HepG2 (cell line): Measurements from ENCODE around the gene LSM12. TPM values are rescaled to one million over a fixed set of nuclear protein-coding genes. Genes with fewer than 3 reads are reported as not detected.

Source experiments
- ETV6 ChIP-seq: sonication (generic); formaldehyde crosslinking; conservative IDR thresholded peaks from 2 replicates; pipeline ENCODE4 v1.4.0; 2020; ENCODE audit warnings: missing genetic modification reagents
- JDP2 ChIP-seq: sonication (generic); formaldehyde crosslinking; IDR thresholded peaks from 2 replicates; pipeline ENCODE4 v1.8.1; 2022; ENCODE audit warnings: missing genetic modification reagents, borderline replicate concordance
- JUND ChIP-seq: sonication (generic); formaldehyde crosslinking; IDR thresholded peaks from 2 replicates; pipeline ENCODE4 v1.8.0; 2022; ENCODE audit warnings: mild to moderate bottlenecking, missing genetic modification reagents
- KDM3A ChIP-seq: IDR thresholded peaks from 2 replicates; pipeline ENCODE4 v1.6.1; 2018; ENCODE audit warnings: low read depth, missing compliant biosample characterization
- KLF15 ChIP-seq: sonication (generic); formaldehyde crosslinking; IDR thresholded peaks from 2 replicates; pipeline ENCODE4 v1.8.1; 2023; ENCODE audit warnings: borderline replicate concordance, mild to moderate bottlenecking, inconsistent platforms, missing genetic modification reagents, mixed read lengths
- KMT2A ChIP-seq: sonication (generic); formaldehyde crosslinking; IDR thresholded peaks from 2 replicates; pipeline ENCODE4 v1.4.0; 2020; ENCODE audit warnings: missing genetic modification reagents
- NR3C1 ChIP-seq: sonication (generic); formaldehyde crosslinking; IDR thresholded peaks from 2 replicates; pipeline ENCODE4 v1.4.0; 2020; ENCODE audit warnings: missing genetic modification reagents
- POLR2AphosphoS2 ChIP-seq: IDR thresholded peaks from 2 replicates; pipeline ENCODE4 v1.6.1; 2011; ENCODE audit warnings: low read depth, low read length, improper control_type of control experiment
- REPIN1 ChIP-seq: sonication (generic); formaldehyde crosslinking; IDR thresholded peaks from 2 replicates; pipeline ENCODE4 v1.8.0; 2022; ENCODE audit warnings: missing genetic modification reagents, low read depth, mild to moderate bottlenecking, borderline replicate concordance
- SAP130 ChIP-seq: IDR thresholded peaks from 2 replicates; pipeline ENCODE4 v1.6.1; 2016; ENCODE audit warnings: low read depth
- SETDB1 ChIP-seq: sonication (generic); formaldehyde crosslinking; IDR thresholded peaks from 2 replicates; pipeline ENCODE4 v1.5.1; 2020; ENCODE audit warnings: missing genetic modification reagents, mild to moderate bottlenecking, borderline replicate concordance
- SP1 ChIP-seq, 2 experiments: fragments of 450-650 bp in 1 of 2; sonication (generic) in 1 of 2; formaldehyde crosslinking in 1 of 2; IDR thresholded peaks; 2 replicates each; pipeline versions ENCODE4 v1.4.0 to v1.6.1; 2016 to 2020; ENCODE audit warnings: missing genetic modification reagents in 1 of 2
- STAG1 ChIP-seq: sonication (generic); formaldehyde crosslinking; IDR thresholded peaks from 2 replicates; pipeline ENCODE4 v1.4.0; 2020; ENCODE audit warnings: missing genetic modification reagents
- TARDBP ChIP-seq: sonication (generic); formaldehyde crosslinking; IDR thresholded peaks from 2 replicates; pipeline ENCODE4 v1.8.0; 2022; ENCODE audit warnings: mild to moderate bottlenecking, missing genetic modification reagents
- ZBTB38 ChIP-seq: sonication (generic); formaldehyde crosslinking; IDR thresholded peaks from 2 replicates; pipeline ENCODE4 v1.5.1; 2020; ENCODE audit warnings: mild to moderate bottlenecking, missing genetic modification reagents
- ZFAT ChIP-seq: sonication (generic); formaldehyde crosslinking; conservative IDR thresholded peaks from 2 replicates; pipeline ENCODE4 v1.8.1; 2023; ENCODE audit warnings: missing genetic modification reagents, inconsistent platforms
- ZNF430 ChIP-seq: sonication (generic); formaldehyde crosslinking; IDR thresholded peaks from 2 replicates; pipeline ENCODE4 v1.9.0; 2021; ENCODE audit warnings: mild to moderate bottlenecking, missing genetic modification reagents
- ZNF776 ChIP-seq: sonication (generic); formaldehyde crosslinking; IDR thresholded peaks from 2 replicates; pipeline ENCODE4 v1.4.0; 2020; ENCODE audit warnings: mild to moderate bottlenecking, missing genetic modification reagents
- ZSCAN9 ChIP-seq: IDR thresholded peaks from 2 replicates; pipeline ENCODE4 v1.6.1; 2016; ENCODE audit warnings: borderline replicate concordance
- polyA plus RNA-seq, 8 experiments: library from polyadenylated mRNA; depleted of rRNA in 3 of 8; stranded (reverse) in 7 of 8; unstranded in 1 of 8; fragments of >200 nt; fragmentation: Illumina TruSeq in 4 of 8; extraction: Trizol in 4 of 8; gene quantifications; 2 replicates each; pipeline versions ENCODE4 v1.2.1 to v1.2.3, GENCODE V29; 2011 to 2016; ENCODE audit warnings: low read depth in 4 of 8, missing spikeins in 1 of 8, mixed read lengths in 1 of 8; ENCODE audit not compliant: insufficient read depth in 1 of 8
- total RNA-seq, 5 experiments: library from RNA; depleted of rRNA; stranded (reverse); fragments of >200 nt; fragmentation: Illumina TruSeq; extraction: Trizol; gene quantifications; 2 replicates each; pipeline ENCODE4 v1.2.3, GENCODE V29; 2016; ENCODE audit warnings: low read depth in 1 of 5
- TF ChIP-seq, protein P1 (sequence below): sonication (generic); formaldehyde crosslinking; IDR thresholded peaks from 2 replicates; pipeline ENCODE4 v1.5.1; 2020; ENCODE audit warnings: missing genetic modification reagents, mild to moderate bottlenecking, borderline replicate concordance
- TF ChIP-seq, protein P2 (sequence below): sonication (generic); formaldehyde crosslinking; IDR thresholded peaks from 2 replicates; pipeline ENCODE4 v1.4.0; 2020; ENCODE audit warnings: missing genetic modification reagents
- TF ChIP-seq, protein P3 (sequence below): sonication (generic); formaldehyde crosslinking; IDR thresholded peaks from 2 replicates; pipeline ENCODE4 v1.4.0; 2020; ENCODE audit warnings: missing genetic modification reagents, mild to moderate bottlenecking, borderline replicate concordance
- TF ChIP-seq, protein P4 (sequence below): sonication (generic); formaldehyde crosslinking; IDR thresholded peaks from 2 replicates; pipeline ENCODE4 v1.4.0; 2020; ENCODE audit warnings: missing genetic modification reagents
- TF ChIP-seq, protein P5 (sequence below): sonication (generic); formaldehyde crosslinking; IDR thresholded peaks from 2 replicates; pipeline ENCODE4 v1.8.1; 2023; ENCODE audit warnings: missing genetic modification reagents, inconsistent platforms, borderline replicate concordance
- TF ChIP-seq, protein P6 (sequence below): IDR thresholded peaks from 2 replicates; pipeline ENCODE4 v1.6.1; 2018; ENCODE audit warnings: missing genetic modification reagents

Gene LSM12
- total and polyA plus RNA-seq, 2 of the 13 experiments (the other 11 are each of a cell fraction or from before 2014, with no cell fraction given) = 52.8 to 55.7 TPM

DNA sequence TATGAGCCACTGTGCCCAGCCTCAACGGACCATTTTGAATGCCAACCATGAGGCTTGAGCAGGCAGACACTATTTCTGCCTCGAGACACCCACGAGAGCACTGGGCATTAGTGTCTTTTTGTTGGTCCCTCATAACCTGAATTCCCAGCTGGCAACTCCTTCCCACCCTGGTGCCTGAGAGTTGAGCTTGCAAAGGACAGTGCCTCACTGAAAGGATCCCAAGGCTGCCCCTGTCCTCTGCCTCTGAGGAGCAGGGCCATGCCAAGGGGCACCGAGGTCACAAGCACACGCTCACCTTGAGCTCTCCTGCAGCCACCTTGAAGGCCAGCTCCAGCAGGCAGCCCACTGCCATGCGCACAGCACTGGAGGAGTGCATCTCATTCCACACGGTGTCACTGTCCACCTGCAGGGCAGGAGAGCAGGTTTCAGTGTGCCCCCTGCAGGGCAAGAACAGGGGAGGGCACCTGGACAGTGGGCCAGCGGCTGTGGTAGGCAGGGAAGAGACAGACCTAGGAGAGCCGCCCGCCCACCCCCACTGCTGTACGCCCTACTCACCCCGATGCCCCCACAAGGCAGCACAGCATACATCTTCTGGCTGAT, 16.9 kb upstream of the LSM12 start (continued):
- TF ChIP-seq, protein P1, sequence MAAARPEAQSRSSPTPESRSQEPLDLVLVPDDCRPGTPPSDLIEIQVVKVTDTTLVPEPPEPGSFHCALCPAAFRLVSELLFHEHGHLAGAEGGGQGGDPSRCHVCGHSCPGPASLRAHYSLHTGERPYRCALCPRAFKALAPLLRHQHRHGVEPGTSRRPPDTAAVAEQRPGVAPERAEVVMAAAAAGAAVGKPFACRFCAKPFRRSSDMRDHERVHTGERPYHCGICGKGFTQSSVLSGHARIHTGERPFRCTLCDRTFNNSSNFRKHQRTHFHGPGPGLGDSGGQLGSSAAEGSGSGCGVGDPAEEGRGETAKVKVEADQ (CRISPR knock-in tag) = 0 out of 2 replicates have a peak, but pooled peaks have one; percentile 56
- TF ChIP-seq ZBTB38 (CRISPR knock-in tag) (peak; percentile 94), POLR2AphosphoS2 (0 out of 2 replicates have a peak, but pooled peaks have one; percentile 55), SETDB1 (CRISPR knock-in tag) (no peak), JDP2 (CRISPR knock-in tag) (no peak), ZSCAN9 (CRISPR knock-in tag) (peak; percentile 48; the same call in 1 of the 2 replicates), STAG1 (peak; percentile 98), SAP130 (peak; percentile 63), KMT2A (CRISPR knock-in tag) (peak; percentile 56; the same call in 1 of the 2 replicates), REPIN1 (CRISPR knock-in tag) (0 out of 2 replicates have a peak, but pooled peaks have one; percentile 50), ZNF776 (0 out of 2 replicates have a peak, but pooled peaks have one; percentile 56), ETV6 (CRISPR knock-in tag) (peak; percentile 73; the same call in 1 of the 2 replicates), SP1 (IDR thresholded peaks at IDR 0.05) (no peak), SP1 (CRISPR knock-in tag; IDR thresholded peaks at IDR 0.05) (peak; percentile 67), KDM3A (CRISPR knock-in tag) (peak; percentile 92; the same call in 1 of the 2 replicates), NR3C1 (no peak), JUND (0 out of 2 replicates have a peak, but pooled peaks have one; percentile 57), KLF15 (no peak), ZNF430 (CRISPR knock-in tag) (0 out of 2 replicates have a peak, but pooled peaks have one; percentile 28), ZFAT (CRISPR knock-in tag) (no peak), TARDBP (0 out of 2 replicates have a peak, but pooled peaks have one; percentile 19)
- TF ChIP-seq, protein P2, sequence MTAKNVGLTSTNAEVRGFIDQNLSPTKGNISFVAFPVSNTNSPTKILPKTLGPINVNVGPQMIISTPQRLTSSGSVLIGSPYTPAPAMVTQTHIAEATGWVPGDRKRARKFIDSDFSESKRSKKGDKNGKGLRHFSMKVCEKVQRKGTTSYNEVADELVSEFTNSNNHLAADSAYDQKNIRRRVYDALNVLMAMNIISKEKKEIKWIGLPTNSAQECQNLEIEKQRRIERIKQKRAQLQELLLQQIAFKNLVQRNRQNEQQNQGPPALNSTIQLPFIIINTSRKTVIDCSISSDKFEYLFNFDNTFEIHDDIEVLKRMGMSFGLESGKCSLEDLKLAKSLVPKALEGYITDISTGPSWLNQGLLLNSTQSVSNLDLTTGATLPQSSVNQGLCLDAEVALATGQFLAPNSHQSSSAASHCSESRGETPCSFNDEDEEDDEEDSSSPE = no peak
- TF ChIP-seq, protein P3, sequence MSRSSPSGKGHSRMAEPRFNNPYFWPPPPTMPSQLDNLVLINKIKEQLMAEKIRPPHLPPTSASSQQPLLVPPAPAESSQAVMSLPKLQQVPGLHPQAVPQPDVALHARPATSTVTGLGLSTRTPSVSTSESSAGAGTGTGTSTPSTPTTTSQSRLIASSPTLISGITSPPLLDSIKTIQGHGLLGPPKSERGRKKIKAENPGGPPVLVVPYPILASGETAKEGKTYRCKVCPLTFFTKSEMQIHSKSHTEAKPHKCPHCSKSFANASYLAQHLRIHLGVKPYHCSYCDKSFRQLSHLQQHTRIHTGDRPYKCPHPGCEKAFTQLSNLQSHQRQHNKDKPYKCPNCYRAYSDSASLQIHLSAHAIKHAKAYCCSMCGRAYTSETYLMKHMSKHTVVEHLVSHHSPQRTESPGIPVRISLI = peak; percentile 77
- TF ChIP-seq, protein P4, sequence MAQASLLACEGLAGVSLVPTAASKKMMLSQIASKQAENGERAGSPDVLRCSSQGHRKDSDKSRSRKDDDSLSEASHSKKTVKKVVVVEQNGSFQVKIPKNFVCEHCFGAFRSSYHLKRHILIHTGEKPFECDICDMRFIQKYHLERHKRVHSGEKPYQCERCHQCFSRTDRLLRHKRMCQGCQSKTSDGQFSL (CRISPR knock-in tag) = peak; percentile 80; the same call in 1 of the 2 replicates
- TF ChIP-seq, protein P5, sequence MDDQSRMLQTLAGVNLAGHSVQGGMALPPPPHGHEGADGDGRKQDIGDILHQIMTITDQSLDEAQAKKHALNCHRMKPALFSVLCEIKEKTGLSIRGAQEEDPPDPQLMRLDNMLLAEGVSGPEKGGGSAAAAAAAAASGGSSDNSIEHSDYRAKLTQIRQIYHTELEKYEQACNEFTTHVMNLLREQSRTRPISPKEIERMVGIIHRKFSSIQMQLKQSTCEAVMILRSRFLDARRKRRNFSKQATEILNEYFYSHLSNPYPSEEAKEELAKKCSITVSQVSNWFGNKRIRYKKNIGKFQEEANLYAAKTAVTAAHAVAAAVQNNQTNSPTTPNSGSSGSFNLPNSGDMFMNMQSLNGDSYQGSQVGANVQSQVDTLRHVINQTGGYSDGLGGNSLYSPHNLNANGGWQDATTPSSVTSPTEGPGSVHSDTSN = no peak
- TF ChIP-seq, protein P6, sequence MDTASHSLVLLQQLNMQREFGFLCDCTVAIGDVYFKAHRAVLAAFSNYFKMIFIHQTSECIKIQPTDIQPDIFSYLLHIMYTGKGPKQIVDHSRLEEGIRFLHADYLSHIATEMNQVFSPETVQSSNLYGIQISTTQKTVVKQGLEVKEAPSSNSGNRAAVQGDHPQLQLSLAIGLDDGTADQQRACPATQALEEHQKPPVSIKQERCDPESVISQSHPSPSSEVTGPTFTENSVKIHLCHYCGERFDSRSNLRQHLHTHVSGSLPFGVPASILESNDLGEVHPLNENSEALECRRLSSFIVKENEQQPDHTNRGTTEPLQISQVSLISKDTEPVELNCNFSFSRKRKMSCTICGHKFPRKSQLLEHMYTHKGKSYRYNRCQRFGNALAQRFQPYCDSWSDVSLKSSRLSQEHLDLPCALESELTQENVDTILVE (CRISPR knock-in tag) = peak; percentile 61; the same call in 1 of the 2 replicates
